ENCODE measurements around the gene BRD9.
"Not testable (repeated sequence)": the region's sequence is repeated elsewhere in the genome, so short reads cannot be mapped to it uniquely, and the experiment has no call there.

Gene BRD9

GRCh38 chr5:856531-857425, 35.8 kb downstream of the BRD9 start:
- no peak for DNase-seq

GRCh38 chr5:855771-856530, 36.6 kb downstream of the BRD9 start:
- DNase-seq = no peak

GRCh38 chr5:854966-855743, 37.4 kb downstream of the BRD9 start:
- no peak for DNase-seq

- no peak for DNase-seq
Measured at GRCh38 chr5:854217-854616, 38.4 kb downstream of the BRD9 start.

GRCh38 chr5:853416-854090, 39.0 kb downstream of the BRD9 start:
- not testable (repeated sequence) for DNase-seq

GRCh38 chr5:852431-853401, 39.9 kb downstream of the BRD9 start:
- no peak for DNase-seq

GRCh38 chr5:852018-852417, 40.6 kb downstream of the BRD9 start:
- DNase-seq = no peak

GRCh38 chr5:851553-851952, 41.0 kb downstream of the BRD9 start:
- DNase-seq = no peak

- no peak for DNase-seq
Measured at GRCh38 chr5:851076-851475, 41.5 kb downstream of the BRD9 start.

GRCh38 chr5:850511-851006, 42.0 kb downstream of the BRD9 start, which contains the start of gene ZDHHC11:
ZDHHC11 (minus strand) TSS chr5:850986; CDS start chr5:850602, 384 bp downstream.
- DNase-seq = no peak

- DNase-seq = no peak
Measured at GRCh38 chr5:849651-850301, 42.8 kb downstream of the BRD9 start.

GRCh38 chr5:848671-849111, 43.9 kb downstream of the BRD9 start:
- no peak for DNase-seq

- not testable (repeated sequence) for DNase-seq
Measured at GRCh38 chr5:847736-848135, 44.9 kb downstream of the BRD9 start.

- DNase-seq = not testable (repeated sequence)
Measured at GRCh38 chr5:847212-847611, 45.4 kb downstream of the BRD9 start.

GRCh38 chr5:846602-847091, 46.0 kb downstream of the BRD9 start:
- not testable (repeated sequence) for DNase-seq

GRCh38 chr5:845676-846601, 46.7 kb downstream of the BRD9 start:
- DNase-seq = not testable (repeated sequence)

GRCh38 chr5:845031-845675, 47.4 kb downstream of the BRD9 start:
- DNase-seq = not testable (repeated sequence)

- not testable (repeated sequence) for DNase-seq
Measured at GRCh38 chr5:844426-844825, 48.2 kb downstream of the BRD9 start.

Data from inflammatory macrophage (primary cell).